Dermis blood vessel endothelial cell (primary cell): ENCODE results near the gene NPLOC4. TPM values are rescaled to one million over a fixed set of nuclear protein-coding genes. Genes with fewer than 3 reads are reported as not detected.

Experiments
- DNase-seq: peaks from one replicate; pipeline ENCODE4 v3.0.0; 2010
- total RNA-seq: library from RNA; depleted of rRNA; stranded (reverse); fragments of >200 nt; gene quantifications from 2 replicates; pipeline ENCODE4 v1.2.3, GENCODE V29; 2014

Gene NPLOC4
- total RNA-seq, 1 donor from 2014 or later = 83.9 TPM

- peak; percentile 21 for DNase-seq
These were observed 53.1 kb downstream of the NPLOC4 start for GRCh38 chr17:81583589-81584342.

GRCh38 chr17:81582749-81583148 is 54.2 kb downstream of the NPLOC4 start:
- no peak for DNase-seq

- DNase-seq = no peak
These were observed 54.6 kb downstream of the NPLOC4 start for GRCh38 chr17:81582341-81582740.

- DNase-seq = no peak
These were observed 55.2 kb downstream of the NPLOC4 start for GRCh38 chr17:81581758-81582157.

- DNase-seq = no peak
These were observed 56.4 kb downstream of the NPLOC4 start for GRCh38 chr17:81580481-81580880.

GRCh38 chr17:81579821-81580321 is 57.0 kb downstream of the NPLOC4 start:
- DNase-seq = no peak

- DNase-seq = no peak
These were observed 57.6 kb downstream of the NPLOC4 start for GRCh38 chr17:81579298-81579697.

- DNase-seq = no peak
These were observed 58.2 kb downstream of the NPLOC4 start for GRCh38 chr17:81578561-81579225.

GRCh38 chr17:81578038-81578441 is 58.9 kb downstream of the NPLOC4 start:
- no peak for DNase-seq

GRCh38 chr17:81577278-81578000 is 59.5 kb downstream of the NPLOC4 start:
- no peak for DNase-seq

GRCh38 chr17:81576621-81577277 is 60.2 kb downstream of the NPLOC4 start:
- peak; percentile 80 for DNase-seq

GRCh38 chr17:81575836-81576235 is 61.1 kb downstream of the NPLOC4 start:
- no peak for DNase-seq

GRCh38 chr17:81574643-81574956 is 62.3 kb downstream of the NPLOC4 start:
- DNase-seq = no peak

- no peak for DNase-seq
These were observed 62.9 kb downstream of the NPLOC4 start for GRCh38 chr17:81573794-81574642.

- DNase-seq = no peak
These were observed 64.2 kb downstream of the NPLOC4 start for GRCh38 chr17:81572563-81573168.

GRCh38 chr17:81570964-81571363 is 65.9 kb downstream of the NPLOC4 start:
- DNase-seq = no peak

- no peak for DNase-seq
These were observed 66.9 kb downstream of the NPLOC4 start for GRCh38 chr17:81569986-81570514.

GRCh38 chr17:81568416-81568815 is 68.5 kb downstream of the NPLOC4 start:
- DNase-seq = no peak

- DNase-seq = no peak
These were observed 69.7 kb downstream of the NPLOC4 start for GRCh38 chr17:81567191-81567590.

GRCh38 chr17:81566461-81567126 is 70.3 kb downstream of the NPLOC4 start:
- peak; percentile 94 for DNase-seq

- DNase-seq = no peak
These were observed 71.7 kb downstream of the NPLOC4 start for GRCh38 chr17:81565231-81565630.
